HepG2 (cell line): ENCODE measurements around the gene SLC43A1. TPM values are rescaled to one million over a fixed set of nuclear protein-coding genes. Genes with fewer than 3 reads are reported as not detected.

Source experiments
- DMAP1 ChIP-seq: IDR thresholded peaks from 2 replicates; pipeline ENCODE4 v1.6.1; 2016
- FOXP1 ChIP-seq, 2 experiments: fragments of 450-650 bp in 1 of 2; IDR thresholded peaks; 2 replicates each; pipeline ENCODE4 v1.6.1; 2017 to 2018; ENCODE audit warnings: antibody characterized with exemption in 1 of 2
- HNF4G ChIP-seq, 2 experiments: sonication (generic) in 1 of 2; formaldehyde crosslinking in 1 of 2; IDR thresholded peaks; 2 replicates each; pipeline versions ENCODE4 v1.4.0 to v1.6.1; 2011 to 2020; ENCODE audit warnings: borderline replicate concordance in 2 of 2, low read depth in 2 of 2, mild to moderate bottlenecking in 2 of 2, low read length in 1 of 2, missing genetic modification reagents in 1 of 2, moderate library complexity in 1 of 2
- HNRNPL ChIP-seq: fragments of 200-400 bp; formaldehyde crosslinking; IDR thresholded peaks from 2 replicates; pipeline ENCODE4 v1.6.1; 2017; ENCODE audit warnings: mild to moderate bottlenecking, low read depth, low read length
- HOMEZ ChIP-seq: IDR thresholded peaks from 2 replicates; pipeline ENCODE4 v1.6.1; 2016; ENCODE audit warnings: low read depth
- IRF2 ChIP-seq: IDR thresholded peaks from 2 replicates; pipeline ENCODE4 v1.6.1; 2018; ENCODE audit warnings: missing genetic modification reagents, missing compliant biosample characterization
- MATR3 ChIP-seq: sonication (generic); formaldehyde crosslinking; IDR thresholded peaks from 2 replicates; pipeline ENCODE4 v1.4.0; 2020; ENCODE audit warnings: missing genetic modification reagents
- MED1 ChIP-seq: sonication (generic); formaldehyde crosslinking; IDR thresholded peaks from 2 replicates; pipeline ENCODE4 v1.4.0; 2020; ENCODE audit warnings: missing genetic modification reagents
- MTA3 ChIP-seq: sonication (generic); formaldehyde crosslinking; IDR thresholded peaks from 2 replicates; pipeline ENCODE4 v1.4.0; 2020; ENCODE audit warnings: missing genetic modification reagents
- NFYB ChIP-seq: sonication (generic); formaldehyde crosslinking; IDR thresholded peaks from 2 replicates; pipeline ENCODE4 v1.4.0; 2020; ENCODE audit warnings: missing genetic modification reagents
- RAD21 ChIP-seq: fragments of 450-650 bp; formaldehyde crosslinking; IDR thresholded peaks from 2 replicates; pipeline ENCODE4 v1.5.0; 2020; ENCODE audit warnings: mild to moderate bottlenecking
- SRSF9 ChIP-seq: fragments of 200-400 bp; formaldehyde crosslinking; IDR thresholded peaks from 2 replicates; pipeline ENCODE4 v1.6.1; 2018; ENCODE audit warnings: borderline replicate concordance, mild to moderate bottlenecking, low read depth, low read length; ENCODE audit not compliant: insufficient read depth, poor library complexity, severe bottlenecking
- TAF15 ChIP-seq: fragments of 200-400 bp; formaldehyde crosslinking; IDR thresholded peaks from one replicate; pipeline ENCODE4 v1.6.1; 2018; ENCODE audit warnings: mild to moderate bottlenecking, low read depth, low read length; ENCODE audit not compliant: poor library complexity, severe bottlenecking
- ZBTB37 ChIP-seq: sonication (generic); formaldehyde crosslinking; IDR thresholded peaks from 2 replicates; pipeline ENCODE4 v1.4.0; 2020; ENCODE audit warnings: mild to moderate bottlenecking, missing genetic modification reagents
- ZKSCAN5 ChIP-seq: sonication (generic); formaldehyde crosslinking; IDR thresholded peaks from 2 replicates; pipeline ENCODE4 v1.5.1; 2020; ENCODE audit warnings: mild to moderate bottlenecking, missing genetic modification reagents
- ZNF431 ChIP-seq: sonication (generic); formaldehyde crosslinking; IDR thresholded peaks from 2 replicates; pipeline ENCODE4 v1.9.0; 2022; ENCODE audit warnings: missing genetic modification reagents, low read depth, mild to moderate bottlenecking, borderline replicate concordance
- ZNF549 ChIP-seq: sonication (generic); formaldehyde crosslinking; IDR thresholded peaks from 2 replicates; pipeline ENCODE4 v1.5.0; 2020; ENCODE audit warnings: missing genetic modification reagents
- ZNF780A ChIP-seq: sonication (generic); formaldehyde crosslinking; IDR thresholded peaks from 2 replicates; pipeline ENCODE4 v1.8.0; 2022; ENCODE audit warnings: mild to moderate bottlenecking, missing genetic modification reagents, moderate library complexity
- polyA plus RNA-seq, 8 experiments: library from polyadenylated mRNA; depleted of rRNA in 3 of 8; stranded (reverse) in 7 of 8; unstranded in 1 of 8; fragments of >200 nt; fragmentation: Illumina TruSeq in 4 of 8; extraction: Trizol in 4 of 8; gene quantifications; 2 replicates each; pipeline versions ENCODE4 v1.2.1 to v1.2.3, GENCODE V29; 2011 to 2016; ENCODE audit warnings: low read depth in 4 of 8, missing spikeins in 1 of 8, mixed read lengths in 1 of 8; ENCODE audit not compliant: insufficient read depth in 1 of 8
- total RNA-seq, 5 experiments: library from RNA; depleted of rRNA; stranded (reverse); fragments of >200 nt; fragmentation: Illumina TruSeq; extraction: Trizol; gene quantifications; 2 replicates each; pipeline ENCODE4 v1.2.3, GENCODE V29; 2016; ENCODE audit warnings: low read depth in 1 of 5
- TF ChIP-seq, protein P1 (sequence below): sonication (generic); formaldehyde crosslinking; IDR thresholded peaks from 2 replicates; pipeline ENCODE4 v1.4.0; 2020; ENCODE audit warnings: missing genetic modification reagents, mild to moderate bottlenecking, borderline replicate concordance
- TF ChIP-seq, protein P2 (sequence below): IDR thresholded peaks from 2 replicates; pipeline ENCODE4 v1.6.1; 2018; ENCODE audit warnings: missing genetic modification reagents
- TF ChIP-seq, protein P3 (sequence below): sonication (generic); formaldehyde crosslinking; IDR thresholded peaks from 2 replicates; pipeline ENCODE4 v1.5.0; 2020; ENCODE audit warnings: missing genetic modification reagents, mild to moderate bottlenecking, borderline replicate concordance

The SLC43A1 gene
- total and polyA plus RNA-seq, 2 of the 13 experiments (the other 11 are each of a cell fraction or from before 2014, with no cell fraction given), result 72.3 to 87.6 TPM

GRCh38 chr11:57515332-57516060 lies at the start of gene SLC43A1 (continued):
- TF ChIP-seq, protein P1, sequence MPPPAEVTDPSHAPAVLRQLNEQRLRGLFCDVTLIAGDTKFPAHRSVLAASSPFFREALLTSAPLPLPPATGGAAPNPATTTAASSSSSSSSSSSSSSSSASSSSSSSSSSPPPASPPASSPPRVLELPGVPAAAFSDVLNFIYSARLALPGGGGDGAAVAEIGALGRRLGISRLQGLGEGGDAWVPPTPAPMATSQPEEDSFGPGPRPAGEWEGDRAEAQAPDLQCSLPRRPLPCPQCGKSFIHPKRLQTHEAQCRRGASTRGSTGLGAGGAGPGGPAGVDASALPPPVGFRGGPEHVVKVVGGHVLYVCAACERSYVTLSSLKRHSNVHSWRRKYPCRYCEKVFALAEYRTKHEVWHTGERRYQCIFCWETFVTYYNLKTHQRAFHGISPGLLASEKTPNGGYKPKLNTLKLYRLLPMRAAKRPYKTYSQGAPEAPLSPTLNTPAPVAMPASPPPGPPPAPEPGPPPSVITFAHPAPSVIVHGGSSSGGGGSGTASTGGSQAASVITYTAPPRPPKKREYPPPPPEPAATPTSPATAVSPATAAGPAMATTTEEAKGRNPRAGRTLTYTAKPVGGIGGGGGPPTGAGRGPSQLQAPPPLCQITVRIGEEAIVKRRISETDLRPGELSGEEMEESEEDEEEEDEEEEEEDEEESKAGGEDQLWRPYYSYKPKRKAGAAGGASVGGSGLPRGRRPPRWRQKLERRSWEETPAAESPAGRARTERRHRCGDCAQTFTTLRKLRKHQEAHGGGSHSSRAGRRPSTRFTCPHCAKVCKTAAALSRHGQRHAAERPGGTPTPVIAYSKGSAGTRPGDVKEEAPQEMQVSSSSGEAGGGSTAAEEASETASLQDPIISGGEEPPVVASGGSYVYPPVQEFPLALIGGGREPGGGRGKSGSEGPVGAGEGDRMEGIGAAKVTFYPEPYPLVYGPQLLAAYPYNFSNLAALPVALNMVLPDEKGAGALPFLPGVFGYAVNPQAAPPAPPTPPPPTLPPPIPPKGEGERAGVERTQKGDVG (CRISPR knock-in tag), result peak; percentile 10; the same call in 1 of the 2 replicates
- TF ChIP-seq HNF4G (IDR thresholded peaks at IDR 0.05; ENCODE audit: borderline replicate concordance, low read depth, low read length) (no peak), HNF4G (CRISPR knock-in tag; IDR thresholded peaks at IDR 0.05; ENCODE audit: borderline replicate concordance, low read depth) (no peak), ZNF780A (CRISPR knock-in tag) (no peak), HOMEZ (no peak), ZBTB37 (no peak), ZNF431 (CRISPR knock-in tag) (0 out of 2 replicates have a peak, but pooled peaks have one; percentile 27), DMAP1 (CRISPR knock-in tag) (no peak; the same call in 1 of the 2 replicates), ZNF549 (no peak), MED1 (CRISPR knock-in tag) (peak; percentile 66), ZKSCAN5 (CRISPR knock-in tag) (peak; percentile 91), SRSF9 (no peak), MTA3 (CRISPR knock-in tag) (no peak), IRF2 (CRISPR knock-in tag) (0 out of 2 replicates have a peak, but pooled peaks have one; percentile 15), NFYB (CRISPR knock-in tag) (no peak), MATR3 (CRISPR knock-in tag) (no peak), TAF15 (no peak), HNRNPL (no peak), FOXP1 (IDR thresholded peaks at IDR 0.05) (no peak), FOXP1 (CRISPR knock-in tag; IDR thresholded peaks at IDR 0.05) (peak; percentile 44; the same call in 1 of the 2 replicates), RAD21 (no peak)
- TF ChIP-seq, protein P2, sequence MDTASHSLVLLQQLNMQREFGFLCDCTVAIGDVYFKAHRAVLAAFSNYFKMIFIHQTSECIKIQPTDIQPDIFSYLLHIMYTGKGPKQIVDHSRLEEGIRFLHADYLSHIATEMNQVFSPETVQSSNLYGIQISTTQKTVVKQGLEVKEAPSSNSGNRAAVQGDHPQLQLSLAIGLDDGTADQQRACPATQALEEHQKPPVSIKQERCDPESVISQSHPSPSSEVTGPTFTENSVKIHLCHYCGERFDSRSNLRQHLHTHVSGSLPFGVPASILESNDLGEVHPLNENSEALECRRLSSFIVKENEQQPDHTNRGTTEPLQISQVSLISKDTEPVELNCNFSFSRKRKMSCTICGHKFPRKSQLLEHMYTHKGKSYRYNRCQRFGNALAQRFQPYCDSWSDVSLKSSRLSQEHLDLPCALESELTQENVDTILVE (CRISPR knock-in tag), result 0 out of 2 replicates have a peak, but pooled peaks have one; percentile 41
- TF ChIP-seq, protein P3, sequence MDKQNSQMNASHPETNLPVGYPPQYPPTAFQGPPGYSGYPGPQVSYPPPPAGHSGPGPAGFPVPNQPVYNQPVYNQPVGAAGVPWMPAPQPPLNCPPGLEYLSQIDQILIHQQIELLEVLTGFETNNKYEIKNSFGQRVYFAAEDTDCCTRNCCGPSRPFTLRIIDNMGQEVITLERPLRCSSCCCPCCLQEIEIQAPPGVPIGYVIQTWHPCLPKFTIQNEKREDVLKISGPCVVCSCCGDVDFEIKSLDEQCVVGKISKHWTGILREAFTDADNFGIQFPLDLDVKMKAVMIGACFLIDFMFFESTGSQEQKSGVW, result no peak
